ENCODE results near the gene CLHC1.
"Not testable (repeated sequence)": the region's sequence is repeated elsewhere in the genome, so short reads cannot be mapped to it uniquely, and the experiment has no call there.

Gene CLHC1

GRCh38 chr2:55137024-55137958 is 94.8 kb downstream of the CLHC1 start:
- DNase-seq (ENCODE audit: low read depth) = no peak
- TF ChIP-seq, protein P1, sequence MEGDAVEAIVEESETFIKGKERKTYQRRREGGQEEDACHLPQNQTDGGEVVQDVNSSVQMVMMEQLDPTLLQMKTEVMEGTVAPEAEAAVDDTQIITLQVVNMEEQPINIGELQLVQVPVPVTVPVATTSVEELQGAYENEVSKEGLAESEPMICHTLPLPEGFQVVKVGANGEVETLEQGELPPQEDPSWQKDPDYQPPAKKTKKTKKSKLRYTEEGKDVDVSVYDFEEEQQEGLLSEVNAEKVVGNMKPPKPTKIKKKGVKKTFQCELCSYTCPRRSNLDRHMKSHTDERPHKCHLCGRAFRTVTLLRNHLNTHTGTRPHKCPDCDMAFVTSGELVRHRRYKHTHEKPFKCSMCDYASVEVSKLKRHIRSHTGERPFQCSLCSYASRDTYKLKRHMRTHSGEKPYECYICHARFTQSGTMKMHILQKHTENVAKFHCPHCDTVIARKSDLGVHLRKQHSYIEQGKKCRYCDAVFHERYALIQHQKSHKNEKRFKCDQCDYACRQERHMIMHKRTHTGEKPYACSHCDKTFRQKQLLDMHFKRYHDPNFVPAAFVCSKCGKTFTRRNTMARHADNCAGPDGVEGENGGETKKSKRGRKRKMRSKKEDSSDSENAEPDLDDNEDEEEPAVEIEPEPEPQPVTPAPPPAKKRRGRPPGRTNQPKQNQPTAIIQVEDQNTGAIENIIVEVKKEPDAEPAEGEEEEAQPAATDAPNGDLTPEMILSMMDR (IDR thresholded peaks at IDR 0.05; ENCODE audit: low read length, missing control alignments) = no peak
- H3K4me3 ChIP-seq (replicated peaks; ENCODE audit: low read depth, low read length) = no peak overlapping the region

DNA sequence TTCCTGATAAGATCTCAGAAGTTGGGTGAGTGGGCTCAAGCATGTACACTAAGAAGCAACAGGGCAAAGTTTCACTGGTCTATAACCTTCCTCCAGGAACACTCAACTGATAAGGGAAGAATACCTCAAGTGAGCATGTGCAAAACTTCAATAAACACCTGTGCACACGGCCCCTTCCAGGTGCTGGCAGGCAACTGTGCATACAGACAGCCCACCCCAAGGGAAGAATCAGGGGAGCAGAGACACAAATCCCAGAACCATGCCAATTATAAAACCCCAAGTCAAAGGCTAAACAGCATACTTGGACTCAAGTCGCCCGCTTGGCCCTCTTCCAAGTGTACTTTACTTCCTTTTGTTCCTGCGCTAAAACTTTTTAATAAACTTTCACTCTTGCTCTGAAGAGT is 96.0 kb downstream of the CLHC1 start:
- no peak for DNase-seq (ENCODE audit: low read depth)
- TF ChIP-seq, protein P1 (IDR thresholded peaks at IDR 0.05; ENCODE audit: low read length, missing control alignments) = no peak
- H3K4me3 ChIP-seq (replicated peaks; ENCODE audit: low read depth, low read length) = no peak overlapping the region

DNA sequence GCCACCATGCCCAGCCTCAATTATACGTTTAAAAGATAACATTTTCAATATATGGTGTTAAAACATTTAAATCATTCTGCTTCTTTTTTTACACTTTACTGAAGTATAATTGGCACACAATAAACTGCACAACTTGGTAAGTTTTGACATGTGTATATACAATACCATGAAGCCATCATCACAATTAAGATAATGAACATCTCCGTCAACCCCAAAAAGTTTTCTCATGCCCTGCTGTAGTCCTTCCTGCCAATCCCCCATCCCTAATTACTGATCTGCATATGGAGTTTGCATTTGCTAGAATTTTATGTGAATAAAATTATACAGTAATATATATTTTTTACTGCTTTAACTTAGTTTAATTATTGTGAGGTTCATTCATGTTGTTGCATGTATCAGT is 96.6 kb downstream of the CLHC1 start:
- TF ChIP-seq, protein P1 (IDR thresholded peaks at IDR 0.05; ENCODE audit: low read length, missing control alignments) = no peak
- DNase-seq (ENCODE audit: low read depth) = no peak

GRCh38 chr2:55134316-55134706 is 97.8 kb downstream of the CLHC1 start:
- no peak overlapping the region for H3K4me3 ChIP-seq (replicated peaks; ENCODE audit: low read depth, low read length)
- TF ChIP-seq, protein P1 (IDR thresholded peaks at IDR 0.05; ENCODE audit: low read length, missing control alignments) = no peak
- DNase-seq (ENCODE audit: low read depth) = no peak

More for the DNA sequence above, 96.6 kb downstream of the CLHC1 start:
- H3K4me3 ChIP-seq (replicated peaks; ENCODE audit: low read depth, low read length) = no peak overlapping the region

GRCh38 chr2:55133467-55134315 is 98.4 kb downstream of the CLHC1 start:
- peak overlapping the region; percentile 42 for H3K4me3 ChIP-seq (replicated peaks; ENCODE audit: low read depth, low read length)
- TF ChIP-seq, protein P1 (IDR thresholded peaks at IDR 0.05; ENCODE audit: low read length, missing control alignments) = no peak
- DNase-seq (ENCODE audit: low read depth) = peak; percentile 93

- TF ChIP-seq, protein P1 (IDR thresholded peaks at IDR 0.05; ENCODE audit: low read length, missing control alignments) = no peak
- no peak for DNase-seq (ENCODE audit: low read depth)
Measured at GRCh38 chr2:55130849-55131248, 101.2 kb downstream of the CLHC1 start.

DNA sequence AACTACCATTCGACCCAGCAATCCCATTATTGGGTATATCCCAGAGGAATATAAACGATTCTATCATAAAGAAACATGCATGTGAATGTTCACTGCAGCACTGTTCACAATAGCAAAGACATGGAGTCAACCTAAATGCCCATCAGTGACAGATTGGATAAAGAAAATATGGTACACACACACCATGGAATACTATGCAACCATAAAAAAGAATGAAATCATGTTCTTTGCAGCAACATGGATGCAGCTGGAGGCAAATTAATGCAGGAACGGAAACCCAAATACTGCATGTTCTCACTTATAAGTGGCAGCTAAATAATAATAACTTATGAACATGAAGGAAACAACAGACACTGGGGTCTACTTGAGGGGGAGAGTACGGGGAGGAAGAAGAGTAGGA is 105.5 kb downstream of the CLHC1 start:
- DNase-seq (ENCODE audit: low read depth); H3K4me3 ChIP-seq (replicated peaks; ENCODE audit: low read depth, low read length): not testable (repeated sequence)

More at GRCh38 chr2:55130849-55131248, 101.2 kb downstream of the CLHC1 start:
- H3K4me3 ChIP-seq (replicated peaks; ENCODE audit: low read depth, low read length) = no peak overlapping the region

Data from fibroblast of pulmonary artery (primary cell).